ENCODE data around the gene HARBI1.

HARBI1 gene

GRCh38 chr11:46633291-46634217, 16.5 kb upstream of the HARBI1 start:
- DNase-seq = no peak

- DNase-seq = no peak
Observed at GRCh38 chr11:46632502-46632901, 15.5 kb upstream of the HARBI1 start.

- no peak for DNase-seq
Observed at GRCh38 chr11:46631676-46632075, 14.6 kb upstream of the HARBI1 start.

DNA sequence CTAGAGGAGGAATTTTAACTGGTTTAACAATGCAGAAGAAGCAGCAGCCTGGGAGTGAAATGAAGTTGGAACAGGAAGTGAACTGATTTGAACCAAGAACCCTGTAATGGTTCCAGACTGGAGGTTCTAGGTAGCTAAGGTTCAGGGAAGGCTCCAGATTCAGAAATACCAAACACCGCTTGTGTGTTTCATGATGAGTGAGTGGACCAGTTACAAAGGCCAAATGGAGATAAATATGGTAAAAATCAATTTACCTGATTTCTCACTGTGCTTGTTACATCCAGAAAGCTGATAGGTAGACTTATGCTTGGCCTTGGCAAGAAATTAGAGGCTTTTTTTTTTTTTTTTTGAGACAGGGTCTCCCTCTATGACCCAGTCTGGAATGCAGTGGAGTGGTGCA, 13.2 kb upstream of the HARBI1 start:
- DNase-seq = no peak

DNA sequence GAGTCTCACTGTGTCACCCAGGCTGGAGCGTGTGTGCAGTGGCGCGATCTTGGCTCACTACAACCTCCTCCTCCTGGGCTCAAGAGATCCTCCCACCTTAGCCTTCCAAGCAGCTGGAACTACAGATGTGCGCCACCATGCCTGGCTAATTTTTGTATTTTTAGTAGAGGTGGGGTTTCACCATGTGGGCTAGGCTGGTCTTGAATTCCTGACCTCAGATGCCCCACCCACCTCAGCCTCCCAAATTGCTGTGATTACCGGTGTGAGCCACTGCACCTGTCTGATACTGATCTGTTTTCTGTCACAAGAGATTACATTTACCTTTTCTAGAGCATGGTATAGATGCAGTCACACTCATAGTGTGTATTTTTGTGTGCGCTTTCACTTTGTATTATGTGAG, 11.9 kb upstream of the HARBI1 start:
- no peak for DNase-seq

- no peak for DNase-seq
Observed at GRCh38 chr11:46625406-46625805, 8.4 kb upstream of the HARBI1 start.

DNA sequence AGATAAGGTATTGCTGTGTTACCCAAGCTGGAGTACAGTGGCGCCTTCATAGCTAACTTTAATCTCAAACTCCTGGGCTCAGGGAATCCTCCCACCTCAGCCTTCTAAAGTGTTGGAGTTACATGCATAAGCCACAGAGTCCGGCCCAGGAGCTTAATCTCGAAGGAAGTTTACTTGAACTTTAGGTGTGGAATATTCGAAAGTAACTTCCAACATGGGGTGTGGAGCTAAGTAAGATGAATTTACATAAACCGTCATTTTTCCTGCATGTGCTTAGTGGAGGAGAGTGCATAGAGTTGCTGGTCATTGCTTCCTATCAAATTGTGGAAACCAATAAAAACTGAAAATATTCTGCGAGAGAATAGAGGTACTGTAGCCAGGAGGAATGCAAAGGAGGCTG, 1.8 kb upstream of the HARBI1 start:
- no peak for DNase-seq

GRCh38 chr11:46617972-46618314, 916 bp upstream of the HARBI1 start:
- no peak for DNase-seq

- DNase-seq = no peak
Observed at GRCh38 chr11:46616551-46617133, 385 bp downstream of the HARBI1 start.

- no peak for DNase-seq
Observed at GRCh38 chr11:46615756-46616155, 1.3 kb downstream of the HARBI1 start.

GRCh38 chr11:46612326-46612725, 4.7 kb downstream of the HARBI1 start:
- DNase-seq = no peak

- no peak for DNase-seq
Observed at GRCh38 chr11:46611526-46612304, 5.3 kb downstream of the HARBI1 start.

GRCh38 chr11:46609386-46609785, 7.6 kb downstream of the HARBI1 start:
- no peak for DNase-seq

DNA sequence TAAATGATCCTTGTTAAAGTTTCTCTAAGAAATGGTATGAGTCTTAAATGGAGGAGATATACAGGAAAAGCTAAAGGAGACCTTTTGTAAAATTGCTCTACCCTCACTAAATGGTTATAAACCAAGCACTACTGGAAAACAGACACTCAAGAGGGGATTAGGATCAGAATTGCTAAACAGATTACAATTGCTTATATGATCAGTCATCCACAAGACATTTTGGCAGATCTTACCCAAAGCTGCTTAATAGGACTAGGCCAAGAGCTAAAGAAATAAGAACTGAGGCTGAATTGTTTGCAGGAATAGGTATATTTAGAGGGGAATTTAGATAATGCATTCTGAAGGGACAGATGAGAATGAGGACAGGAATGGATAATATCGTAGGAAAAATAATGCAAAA, 9.5 kb downstream of the HARBI1 start:
- no peak for DNase-seq

- no peak for DNase-seq
Observed at GRCh38 chr11:46604796-46605195, 12.2 kb downstream of the HARBI1 start.

- no peak for DNase-seq
Observed at GRCh38 chr11:46603704-46604308, 13.2 kb downstream of the HARBI1 start.

DNA sequence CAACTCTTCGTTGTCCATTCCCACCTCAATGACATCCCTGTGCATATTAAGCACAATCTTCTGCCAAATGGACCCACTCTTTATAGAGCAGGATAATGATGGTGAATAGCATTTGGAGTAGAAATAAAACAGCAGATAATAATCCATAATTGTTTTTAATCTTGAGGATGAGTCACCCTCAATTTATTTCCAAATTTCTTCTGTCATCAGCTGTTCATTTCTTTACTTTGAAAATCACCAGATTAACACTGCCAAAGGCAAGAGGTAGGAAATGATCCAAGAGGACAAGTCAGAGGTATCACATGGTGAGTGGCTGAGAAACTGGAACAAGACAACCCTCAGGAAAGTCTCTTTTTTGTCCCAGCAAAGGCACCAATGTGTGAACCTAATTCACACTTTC, 15.9 kb downstream of the HARBI1 start:
- DNase-seq = no peak

DNA sequence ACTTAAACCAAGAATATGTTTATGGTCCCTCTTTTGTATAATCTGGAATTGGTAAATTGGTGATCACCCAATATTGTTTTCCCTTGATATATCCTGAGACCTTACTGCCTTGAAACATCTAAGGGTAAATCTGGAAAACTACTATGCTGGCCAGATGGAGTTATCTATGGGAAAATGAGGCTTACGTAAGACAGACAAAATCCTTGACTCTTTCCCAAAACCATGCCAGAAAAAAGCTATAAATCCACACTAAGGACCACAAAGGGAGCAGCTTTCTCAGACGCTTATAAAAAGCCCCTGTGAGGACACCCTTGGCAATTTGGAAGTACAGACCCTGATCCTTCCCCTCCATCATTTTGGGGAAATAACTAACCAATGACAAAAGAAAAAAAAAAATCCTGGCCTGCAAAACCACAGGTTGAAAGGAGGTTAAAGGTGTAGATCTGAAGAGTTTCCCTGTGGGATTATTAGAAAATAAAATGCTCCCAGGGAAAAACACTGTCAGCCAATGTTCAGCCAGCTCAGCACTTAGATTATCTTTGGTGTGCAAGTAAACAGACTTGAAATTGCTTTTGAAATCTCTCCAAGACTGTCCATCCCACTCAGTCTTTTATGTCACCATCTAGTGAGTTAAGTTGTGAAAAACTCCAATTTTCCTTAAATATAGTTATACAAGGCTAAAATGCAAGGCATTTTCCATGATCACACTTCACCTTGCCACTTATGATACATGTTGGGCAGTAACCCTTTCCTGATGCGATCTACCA, 16.6 kb downstream of the HARBI1 start:
- no peak for DNase-seq

DNA sequence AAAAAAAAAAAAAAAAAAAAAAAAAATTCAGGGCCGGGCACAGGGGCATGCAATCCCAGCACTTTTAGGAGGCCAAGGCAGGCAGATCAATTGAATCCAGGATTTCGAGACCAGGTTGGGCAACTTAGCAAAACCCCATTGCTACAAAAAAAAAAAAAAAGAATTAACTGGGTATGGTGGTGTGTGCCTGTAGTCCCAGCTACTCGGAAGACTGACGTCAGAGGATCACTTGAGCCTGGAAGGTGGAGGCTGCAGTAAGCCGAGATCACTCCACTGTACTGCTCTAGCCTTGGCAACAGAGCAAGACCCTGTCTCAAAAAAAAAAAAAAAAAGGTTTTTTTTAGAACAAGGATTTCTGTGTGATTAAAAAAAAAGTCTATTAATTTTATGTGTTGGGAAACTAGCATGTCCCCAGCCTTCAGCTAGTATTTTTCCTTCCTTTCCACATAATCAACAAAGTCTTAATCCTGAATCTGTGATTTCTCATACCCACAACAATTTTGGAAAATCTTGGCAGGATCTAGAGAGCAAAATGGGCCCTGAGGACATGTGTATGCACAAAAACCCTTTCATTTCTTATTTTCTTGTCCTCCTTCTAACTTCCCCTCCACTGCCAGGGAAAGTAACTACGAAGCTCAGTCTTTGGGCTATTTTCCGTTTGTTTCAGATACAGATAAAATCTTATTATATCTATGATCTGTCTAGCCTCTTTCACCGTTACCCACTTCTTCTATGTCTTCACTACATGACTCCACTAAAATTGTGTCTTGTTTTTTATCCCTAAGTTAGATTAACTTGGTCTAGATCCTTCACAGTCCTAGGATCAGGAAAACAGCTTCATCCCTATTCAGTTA, 17.5 kb downstream of the HARBI1 start:
- DNase-seq = no peak

DNA sequence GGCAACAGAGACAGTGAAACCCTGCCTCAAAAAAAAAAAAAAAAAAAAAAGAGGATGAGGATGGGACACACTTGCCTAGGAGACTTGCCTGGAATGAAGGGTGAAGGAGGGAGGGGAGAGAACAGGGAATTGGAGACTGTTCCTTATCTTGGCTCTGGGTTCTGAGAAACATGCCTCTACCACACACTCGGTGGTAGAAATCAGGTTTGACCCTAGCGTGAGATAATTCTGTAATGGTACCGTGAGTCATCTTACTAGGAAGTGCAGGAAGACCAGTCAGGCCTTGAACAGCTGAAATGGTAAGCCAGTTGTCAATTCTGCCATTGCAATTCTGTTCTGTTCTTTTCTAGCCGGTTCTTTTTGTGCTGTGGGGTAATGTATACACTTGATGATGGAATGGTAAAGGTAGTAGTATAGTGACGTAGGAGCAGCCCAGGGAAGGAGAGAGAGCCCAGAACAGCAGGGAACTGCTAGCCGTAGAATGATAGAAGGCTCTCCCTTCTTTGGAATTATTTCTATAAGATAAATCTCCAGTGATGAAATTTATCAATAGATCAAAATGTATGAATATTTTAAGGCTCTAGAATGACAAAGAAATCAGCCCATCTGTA, 19.3 kb downstream of the HARBI1 start:
- DNase-seq = no peak

DNA sequence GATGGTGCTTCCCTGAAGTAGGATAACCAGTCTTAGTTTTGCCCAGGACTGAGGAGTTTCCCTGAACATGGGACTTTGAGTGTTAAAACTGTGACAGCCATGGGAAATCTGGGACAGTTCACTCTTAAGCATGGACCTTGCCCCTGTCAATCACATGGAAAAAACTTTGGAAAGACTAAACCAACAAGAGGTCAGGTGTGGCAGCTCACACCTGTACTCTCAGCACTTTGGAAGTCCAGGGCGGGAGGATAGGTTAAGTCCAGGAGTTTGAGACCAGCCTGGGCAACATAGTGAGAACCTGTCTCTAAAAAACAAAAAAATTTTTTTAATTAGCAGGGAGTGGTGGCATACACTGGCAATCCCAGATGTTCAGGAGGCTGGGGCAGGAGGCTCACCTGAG, 19.9 kb downstream of the HARBI1 start:
- no peak for DNase-seq
